H9 (cell line): Measurements from ENCODE around the gene DOCK1. TPM values are rescaled to one million over a fixed set of nuclear protein-coding genes. Genes with fewer than 3 reads are reported as not detected.

ENCODE experiments used
- DNase-seq: peaks from one replicate; pipeline ENCODE4 v3.0.0-alpha.2; 2017
- H2AFZ ChIP-seq: one replicate; pipeline ENCODE4 v1.6.1; 2013; ENCODE audit warnings: mild to moderate bottlenecking, low read length, control low read depth, moderate library complexity
- H2AK5ac ChIP-seq: 2 replicates; pipeline ENCODE4 v1.6.1; 2013; ENCODE audit warnings: low read length, control low read depth, mixed read lengths; ENCODE audit not compliant: insufficient read length
- H2BK120ac ChIP-seq: one replicate; pipeline ENCODE4 v1.6.1; 2013; ENCODE audit warnings: low read depth, mild to moderate bottlenecking, low read length, control low read depth, inconsistent platforms; ENCODE audit not compliant: poor library complexity, severe bottlenecking
- H2BK12ac ChIP-seq: 2 replicates; pipeline ENCODE4 v1.6.1; 2013; ENCODE audit warnings: low read length, control low read depth, mixed read lengths, low read depth; ENCODE audit not compliant: insufficient read length
- H2BK15ac ChIP-seq: 2 replicates; pipeline ENCODE4 v1.6.1; 2013; ENCODE audit warnings: low read depth, low read length, control low read depth
- H2BK20ac ChIP-seq: one replicate; pipeline ENCODE4 v1.6.1; 2013; ENCODE audit warnings: low read depth, mild to moderate bottlenecking, low read length, control low read depth, inconsistent platforms; ENCODE audit not compliant: poor library complexity, severe bottlenecking
- H2BK5ac ChIP-seq: 2 replicates; pipeline ENCODE4 v1.6.1; 2013; ENCODE audit warnings: low read length, control low read depth, mixed read lengths; ENCODE audit not compliant: insufficient read length
- H3K14ac ChIP-seq: 2 replicates; pipeline ENCODE4 v1.6.1; 2013; ENCODE audit warnings: low read length, control low read depth; ENCODE audit not compliant: insufficient read depth
- H3K18ac ChIP-seq: 2 replicates; pipeline ENCODE4 v1.6.1; 2013; ENCODE audit warnings: low read depth, mild to moderate bottlenecking, mixed read lengths, low read length, control low read depth; ENCODE audit not compliant: insufficient read length
- H3K23ac ChIP-seq: 2 replicates; pipeline ENCODE4 v1.6.1; 2013; ENCODE audit warnings: low read length, control low read depth, mixed read lengths, low read depth; ENCODE audit not compliant: insufficient read length
- H3K23me2 ChIP-seq: 2 replicates; pipeline ENCODE4 v1.6.1; 2013; ENCODE audit warnings: low read depth, mild to moderate bottlenecking, mixed read lengths, low read length, control low read depth; ENCODE audit not compliant: insufficient read length, poor library complexity, severe bottlenecking
- H3K27ac ChIP-seq: 2 replicates; pipeline ENCODE4 v1.5.1; 2013; ENCODE audit warnings: low read length, control low read depth, mixed read lengths, low read depth; ENCODE audit not compliant: insufficient read length
- H3K27me3 ChIP-seq: 2 replicates; pipeline ENCODE4 v1.6.1; 2013; ENCODE audit warnings: low read length, control low read depth, inconsistent platforms; ENCODE audit not compliant: insufficient read depth
- H3K4ac ChIP-seq: 2 replicates; pipeline ENCODE4 v1.6.1; 2013; ENCODE audit warnings: low read depth, mild to moderate bottlenecking, control low read depth, inconsistent platforms, low read length, moderate library complexity
- H3K4me1 ChIP-seq: 2 replicates; pipeline ENCODE4 v1.6.1; 2013; ENCODE audit warnings: low read length, control low read depth, inconsistent platforms; ENCODE audit not compliant: insufficient read depth
- H3K4me2 ChIP-seq: 2 replicates; pipeline ENCODE4 v1.6.1; 2013; ENCODE audit warnings: low read length, control low read depth, mixed read lengths; ENCODE audit not compliant: insufficient read length, insufficient read depth
- H3K56ac ChIP-seq: 2 replicates; pipeline ENCODE4 v1.6.1; 2013; ENCODE audit warnings: low read depth, mild to moderate bottlenecking, mixed read lengths, low read length, control low read depth; ENCODE audit not compliant: insufficient read length
- H3K79me1 ChIP-seq: 2 replicates; pipeline ENCODE4 v1.6.1; 2013; ENCODE audit warnings: low read depth, mild to moderate bottlenecking, moderate library complexity, low read length, control low read depth, inconsistent platforms; ENCODE audit not compliant: insufficient read depth, poor library complexity, severe bottlenecking
- H3K79me2 ChIP-seq: 2 replicates; pipeline ENCODE4 v1.6.1; 2013; ENCODE audit warnings: low read length, control low read depth, inconsistent platforms; ENCODE audit not compliant: insufficient read depth
- H3K9ac ChIP-seq: 2 replicates; pipeline ENCODE4 v1.6.1; 2013; ENCODE audit warnings: low read length, control low read depth, mixed read lengths; ENCODE audit not compliant: insufficient read length; ENCODE audit errors: extremely low read depth
- H3K9me3 ChIP-seq: one replicate; pipeline ENCODE4 v1.6.1; 2013; ENCODE audit warnings: low read depth, low read length, inconsistent platforms; ENCODE audit not compliant: control insufficient read depth
- H3T11ph ChIP-seq: one replicate; pipeline ENCODE4 v1.6.1; 2013; ENCODE audit warnings: mild to moderate bottlenecking, low read length, control low read depth, inconsistent platforms
- H4K20me1 ChIP-seq: one replicate; pipeline ENCODE4 v1.6.1; 2013; ENCODE audit not compliant: control insufficient read depth, insufficient read length, insufficient read depth
- H4K5ac ChIP-seq: 2 replicates; pipeline ENCODE4 v1.6.1; 2013; ENCODE audit warnings: low read depth, mild to moderate bottlenecking, mixed read lengths, low read length, control low read depth; ENCODE audit not compliant: insufficient read length
- H4K8ac ChIP-seq: replicated peaks from 2 replicates; pipeline ENCODE4 v1.6.1; 2013; ENCODE audit warnings: low read length, control low read depth, mixed read lengths, low read depth; ENCODE audit not compliant: insufficient read length
- H4K91ac ChIP-seq: 2 replicates; pipeline ENCODE4 v1.6.1; 2013; ENCODE audit warnings: low read depth, mild to moderate bottlenecking, moderate library complexity, mixed read lengths, low read length, control low read depth; ENCODE audit not compliant: insufficient read length
- H3K27ac Mint-ChIP-seq, 3 experiments: 2 replicates in 2 of 3; 3 replicates in 1 of 3; pipeline ENCODE4 v1.8.0; 2020 to 2021; ENCODE audit warnings: mixed read lengths in 3 of 3, mild to moderate bottlenecking in 1 of 3, moderate library complexity in 1 of 3
- H3K27me3 Mint-ChIP-seq: 2 replicates; pipeline ENCODE4 v1.8.0; 2021; ENCODE audit warnings: low read depth, mild to moderate bottlenecking, moderate library complexity, mixed read lengths
- H3K36me3 Mint-ChIP-seq, 3 experiments: 2 replicates in 2 of 3; 3 replicates in 1 of 3; pipeline ENCODE4 v1.8.0; 2020 to 2021; ENCODE audit warnings: low read depth in 3 of 3, mixed read lengths in 3 of 3; ENCODE audit not compliant: insufficient read depth in 1 of 3
- H3K4me1 Mint-ChIP-seq, 2 experiments: 2 replicates each; pipeline ENCODE4 v1.8.0; 2020; ENCODE audit warnings: mixed read lengths in 2 of 2
- H3K4me3 Mint-ChIP-seq, 2 experiments: 2 replicates in 1 of 2; 3 replicates in 1 of 2; pipeline ENCODE4 v1.8.0; 2020 to 2021; ENCODE audit warnings: mild to moderate bottlenecking in 2 of 2, mixed read lengths in 2 of 2, moderate library complexity in 1 of 2
- H3K9me3 Mint-ChIP-seq, 2 experiments: 2 replicates in 1 of 2; 3 replicates in 1 of 2; pipeline ENCODE4 v1.8.0; 2020; ENCODE audit warnings: mild to moderate bottlenecking in 2 of 2, mixed read lengths in 2 of 2, moderate library complexity in 1 of 2
- CTCF ChIP-seq: fragments of 200-600 bp; sonication (generic); conservative IDR thresholded peaks from 3 replicates; pipeline ENCODE4 v1.8.0; 2021; ENCODE audit warnings: antibody characterized with exemption, mild to moderate bottlenecking
- WGBS: extraction: QIAGEN DNeasy Blood & Tissue Kit; methylation state at CpG from one replicate; pipeline ENCODE4 v1.1.7; 2013; ENCODE audit warnings: missing lambda C conversion rate, low lambda C conversion rate, mixed read lengths; ENCODE audit not compliant: insufficient read length; ENCODE audit errors: extremely low coverage; 5-methylcytosine and 5-hydroxymethylcytosine counted together
- total RNA-seq: library from RNA; stranded (reverse); gene quantifications from 2 replicates; pipeline ENCODE4 v1.2.1, GENCODE V29; 2021

DOCK1 gene
- total RNA-seq, 1 experiment from 2014 or later, result 57.0 TPM

GRCh38 chr10:127133225-127133624 lies 228.0 kb downstream of the DOCK1 start:
- Histone ChIP-seq H2BK20ac (no peak overlapping the region), H3K79me1 (no peaks in the 10 kb centered on the region), H2AFZ (no peak overlapping the region), H4K91ac (no peak overlapping the region), H2AK5ac (no peak overlapping the region), H3K79me2 (no peaks in the 10 kb centered on the region), H3K4ac (no peak overlapping the region), H4K8ac (no peak overlapping the region), H2BK12ac (no peak overlapping the region), H3K14ac (no peak overlapping the region), H2BK5ac (no peak overlapping the region), H3K23me2 (no peaks in the 10 kb centered on the region), H3K4me1 (no peaks in the 10 kb centered on the region), H2BK120ac (no peak overlapping the region), H3K9ac (no peak overlapping the region), H4K20me1 (no peaks in the 10 kb centered on the region), H3K27ac (no peak overlapping the region), H4K5ac (no peak overlapping the region), H3K4me2 (no peak overlapping the region), H2BK15ac (no peak overlapping the region), H3T11ph (no peak overlapping the region), H3K27me3 (no peaks in the 10 kb centered on the region), H3K18ac (no peak overlapping the region), H3K23ac (no peak overlapping the region), H3K56ac (no peak overlapping the region), H3K9me3 (no peaks in the 10 kb centered on the region)
- Mint-ChIP-seq H3K27me3 (no peaks in the 10 kb centered on the region), H3K36me3 (peaks cover 11 to 14% (median 13%) of the 10 kb centered on the region in 3 experiments), H3K4me1 (no peaks in the 10 kb centered on the region), H3K27ac (no peak overlapping the region), H3K4me3 (no peak overlapping the region), H3K9me3 (no peaks in the 10 kb centered on the region)
- WGBS, result no CpG with 5 or more reads among the region's 1 CpG
- TF ChIP-seq CTCF, result no peak
- no peak for DNase-seq
